Heart right ventricle (tissue), 16 donors: ENCODE results near the gene CCDC178. TPM values are rescaled to one million over a fixed set of nuclear protein-coding genes. Genes with fewer than 3 reads are reported as not detected.

Experiments
- ATAC-seq, 8 donors: fragments of 200-7000 bp; cut with Tn5 transposase; one replicate each; pipeline ENCODE4 v1.9.1; 2020; ENCODE audit warnings: mild to moderate bottlenecking in 8 of 8, moderate library complexity in 8 of 8, moderate number of reproducible peaks in 1 of 8
- DNase-seq, 2 donors: peaks; one replicate each; pipeline ENCODE4 v3.0.0-alpha.2; 2020
- H3K27ac ChIP-seq, 10 donors: fragments of 200-600 bp; sonication (generic) in 2 of 10; one replicate each; pipeline versions ENCODE4 v1.5.0 to v1.8.0; 2020 to 2022; ENCODE audit warnings: mild to moderate bottlenecking in 3 of 10
- H3K27me3 ChIP-seq, 7 donors: fragments of 200-600 bp; one replicate each; pipeline ENCODE4 v1.8.0; 2021 to 2022; ENCODE audit warnings: mild to moderate bottlenecking in 2 of 7
- H3K36me3 ChIP-seq, 9 donors: fragments of 200-600 bp; sonication (generic) in 1 of 9; one replicate each; pipeline versions ENCODE4 v1.5.0 to v1.8.0; 2020 to 2022; ENCODE audit warnings: mild to moderate bottlenecking in 2 of 9
- H3K4me1 ChIP-seq, 9 donors: fragments of 200-600 bp; sonication (generic) in 1 of 9; one replicate each; pipeline versions ENCODE4 v1.5.0 to v1.8.0; 2020 to 2022; ENCODE audit warnings: mild to moderate bottlenecking in 4 of 9
- H3K4me3 ChIP-seq, 10 donors: fragments of 200-600 bp; sonication (generic) in 2 of 10; one replicate each; pipeline versions ENCODE4 v1.5.0 to v1.8.0; 2020 to 2022; ENCODE audit warnings: mild to moderate bottlenecking in 7 of 10, moderate library complexity in 2 of 10
- H3K9me3 ChIP-seq, 11 donors: fragments of 200-600 bp in 10 of 11; sonication (generic) in 2 of 11; one replicate each; pipeline versions ENCODE4 v1.5.0 to v1.8.0; 2013 to 2022; ENCODE audit warnings: mild to moderate bottlenecking in 2 of 11, control low read depth in 1 of 11, moderate library complexity in 1 of 11
- WGBS, 2 donors: extraction: QIAGEN DNeasy Blood & Tissue Kit; methylation state at CpG; one replicate each; pipeline ENCODE4 v1.1.7; 2013; ENCODE audit warnings: inconsistent platforms in 1 of 2; 5-methylcytosine and 5-hydroxymethylcytosine counted together
- intact Hi-C, 10 donors: fragments of 100-400 bp; cut with DNase I; formaldehyde crosslinking; loops; one replicate each; pipeline versions ENCODE4 v1.11.1 to v1.14.2; 2022
- polyA plus RNA-seq, 2 donors: library from polyadenylated mRNA; stranded (reverse); fragments of 200-250 nt; gene quantifications; one replicate each; pipeline ENCODE4 v1.2.3, GENCODE V29; 2013
- total RNA-seq, 10 donors: library from RNA; stranded (reverse); fragmentation: NEBNext Ultra II Directional in 3 of 10; extraction: Animal tissue kit (Norgen Biotek cat#: 25700) in 3 of 10; gene quantifications; one replicate each; pipeline versions ENCODE4 v1.2.1 to v1.2.4, GENCODE V29; 2021 to 2023
- TF ChIP-seq, protein P1 (sequence below), 9 donors: fragments of 200-600 bp; sonication (generic) in 2 of 9; IDR thresholded peaks; one replicate each; pipeline versions ENCODE4 v1.5.0 to v1.8.0; 2021 to 2022; ENCODE audit warnings: antibody characterized with exemption in 9 of 9, mild to moderate bottlenecking in 5 of 9, moderate library complexity in 1 of 9
- donor health status: Arrhythmogenic right ventricular cardiomyopathy.
- donor health status: ischemic (EF 13 %, LVEDD 7.1; RV severe dilation, severe dysfunction).
- donor health status: healthy with polysubstance abuse.
- donor health status: DM: no; HTN: yes; CAD: no.
- donor health status: DM: no; HTN: no; CAD: no.
- donor health status: ischemic (EF 25% LVEDD 6.9; RV normal size, moderate dysfunction).
- donor health status: ischemic (EF 25% LVEDD 5.7; RV mildly dilated, moderate dysfunction).
- donor health status: healthy.
- donor health status: DM: yes; HTN: yes; CAD: no.
- donor health status: Ischemic cardiomyopathy.
- donor health status: ischemic (EF 35%, LVEDD 5.7; RV mildly dilated, moderate dysfunction).
- donor health status: nonischemic (EF 11% LVEDD 7.7; RV severe dilation, severe dysfunction).
- donor health status: DM: yes; HTN: yes; CAD: no.
- donor health status: PGD.
- donor health status: ischemic (EF 29% LVEDD 5.4; RV normal size, mild dysfunction).
- donor health status: nonischemic (EF 23%, LVEDD 6.1; RV moderate dilation, normal function).

Gene CCDC178
- total and polyA plus RNA-seq, 12 donors, result 0.28 to 1.5 (median 0.43) TPM; not detected in 6

- Histone ChIP-seq H3K27me3 (no peaks in the 10 kb centered on the region), H3K4me1 (no peaks in the 10 kb centered on the region), H3K4me3 (no peak overlapping the region), H3K9me3 (no peaks in the 10 kb centered on the region), H3K27ac (no peak overlapping the region), H3K36me3 (no peaks in the 10 kb centered on the region)
- intact Hi-C loops, result loop anchor here in 1 of 10 donors (10.0 kb wide), 1 partner anchor 58 kb away; no protein-coding TSS in a partner anchor
- WGBS, 2 donors, result 85 to 92% methylated on average over 3 of the region's 3 CpGs
- no peak for DNase-seq
- no peak for ATAC-seq
- TF ChIP-seq, protein P1, sequence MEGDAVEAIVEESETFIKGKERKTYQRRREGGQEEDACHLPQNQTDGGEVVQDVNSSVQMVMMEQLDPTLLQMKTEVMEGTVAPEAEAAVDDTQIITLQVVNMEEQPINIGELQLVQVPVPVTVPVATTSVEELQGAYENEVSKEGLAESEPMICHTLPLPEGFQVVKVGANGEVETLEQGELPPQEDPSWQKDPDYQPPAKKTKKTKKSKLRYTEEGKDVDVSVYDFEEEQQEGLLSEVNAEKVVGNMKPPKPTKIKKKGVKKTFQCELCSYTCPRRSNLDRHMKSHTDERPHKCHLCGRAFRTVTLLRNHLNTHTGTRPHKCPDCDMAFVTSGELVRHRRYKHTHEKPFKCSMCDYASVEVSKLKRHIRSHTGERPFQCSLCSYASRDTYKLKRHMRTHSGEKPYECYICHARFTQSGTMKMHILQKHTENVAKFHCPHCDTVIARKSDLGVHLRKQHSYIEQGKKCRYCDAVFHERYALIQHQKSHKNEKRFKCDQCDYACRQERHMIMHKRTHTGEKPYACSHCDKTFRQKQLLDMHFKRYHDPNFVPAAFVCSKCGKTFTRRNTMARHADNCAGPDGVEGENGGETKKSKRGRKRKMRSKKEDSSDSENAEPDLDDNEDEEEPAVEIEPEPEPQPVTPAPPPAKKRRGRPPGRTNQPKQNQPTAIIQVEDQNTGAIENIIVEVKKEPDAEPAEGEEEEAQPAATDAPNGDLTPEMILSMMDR (IDR thresholded peaks at IDR 0.05), result no peak
Measured at GRCh38 chr18:32907311-32907585, 533.3 kb downstream of the CCDC178 start.

DNA sequence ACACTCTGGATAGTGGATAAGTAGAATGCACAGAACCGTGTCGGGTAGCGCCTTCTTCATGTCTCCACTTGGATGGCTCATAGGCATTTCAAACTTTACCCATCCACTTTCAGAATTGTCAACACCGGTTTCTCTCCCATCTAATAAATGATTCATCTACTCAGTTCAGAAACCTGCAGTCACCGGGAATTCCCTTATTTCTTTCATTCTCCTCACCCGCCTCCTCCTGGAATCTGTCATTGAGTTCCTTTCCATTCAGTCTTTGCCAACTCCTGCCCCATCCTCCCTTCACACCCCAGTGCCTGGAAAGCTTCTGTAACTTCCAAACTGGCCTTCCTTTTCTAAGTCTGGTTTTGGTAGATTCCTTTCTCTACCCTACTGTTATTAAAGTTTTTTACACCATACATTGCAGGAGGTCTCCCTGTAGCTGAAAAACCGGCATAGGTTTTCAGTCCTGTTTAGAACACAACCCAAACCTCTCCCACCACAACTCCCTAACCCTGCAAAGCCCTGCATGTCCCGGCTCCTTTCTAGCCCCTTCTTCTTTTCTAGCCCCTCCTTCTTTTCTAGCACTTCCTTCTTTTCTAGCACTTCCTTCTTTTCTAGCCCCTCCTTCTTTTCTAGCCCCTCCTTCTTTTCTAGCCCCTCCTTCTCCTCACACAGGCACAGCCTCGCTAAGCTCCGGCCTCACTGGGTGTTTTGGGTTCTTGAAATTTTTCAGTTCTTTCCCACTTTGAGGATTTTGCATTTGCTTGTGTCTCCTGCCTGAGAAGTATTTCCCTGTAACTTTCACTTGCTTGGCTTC lies 533.8 kb downstream of the CCDC178 start:
- no peaks in the 10 kb centered on the region for H3K9me3 ChIP-seq

GRCh38 chr18:32905651-32906050 lies 534.9 kb downstream of the CCDC178 start:
- intact Hi-C loops, result loop anchor here in 1 of 10 donors (10.0 kb wide), 1 partner anchor 59 kb away; no protein-coding TSS in a partner anchor
- TF ChIP-seq, protein P1 (IDR thresholded peaks at IDR 0.05), result no peak
- DNase-seq, result no peak

More for the DNA sequence above, 533.8 kb downstream of the CCDC178 start:
- intact Hi-C loops, result loop anchor here in 1 of 10 donors (10.0 kb wide), 1 partner anchor 58 kb away; no protein-coding TSS in a partner anchor
- ATAC-seq, result no peak
- Histone ChIP-seq H3K4me1 (no peaks in the 10 kb centered on the region), H3K27me3 (no peaks in the 10 kb centered on the region), H3K27ac (no peak overlapping the region), H3K36me3 (no peaks in the 10 kb centered on the region), H3K4me3 (no peak overlapping the region)
- WGBS, 2 donors, result 94% methylated on average over 10 of the region's 10 CpGs
- TF ChIP-seq, protein P1 (IDR thresholded peaks at IDR 0.05), result no peak
- no peak for DNase-seq

DNA sequence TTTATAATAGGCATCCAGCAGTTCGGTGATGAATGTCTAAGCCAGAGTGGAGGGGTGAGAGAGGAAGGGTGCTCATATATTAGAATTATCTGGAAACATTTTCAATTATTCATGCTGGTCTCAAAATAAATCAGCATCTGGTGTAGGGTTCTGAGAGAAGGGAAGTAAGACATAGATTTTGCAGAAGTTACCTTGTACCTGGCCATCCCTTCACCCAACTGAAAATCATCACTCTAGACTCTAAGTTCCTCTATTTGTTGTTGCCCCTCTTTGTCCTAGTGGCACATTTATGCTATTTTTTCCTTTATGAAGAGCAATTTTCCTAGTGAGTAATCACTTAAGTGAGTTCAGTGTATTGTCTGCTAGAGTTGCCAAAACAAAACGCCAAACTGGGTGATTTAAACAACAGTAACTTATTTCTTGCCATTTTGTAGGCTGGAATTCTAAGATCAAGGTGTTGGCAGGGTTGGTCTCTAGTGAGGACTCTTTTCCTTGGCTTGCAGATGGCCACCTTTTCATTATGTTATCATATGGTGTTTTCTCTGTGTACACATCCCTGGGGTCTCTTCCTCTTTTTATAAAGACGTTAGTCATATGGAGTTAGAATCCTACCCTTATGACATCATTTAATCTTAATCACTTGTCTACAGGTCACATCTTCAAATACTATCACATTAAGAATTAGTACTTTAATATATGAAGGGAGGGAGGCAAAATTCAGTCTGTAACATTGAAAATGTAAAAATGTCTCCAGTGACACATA lies 537.8 kb downstream of the CCDC178 start:
- no peak for DNase-seq
- Histone ChIP-seq H3K9me3 (peaks cover 0 to 4% (median 0%) of the 10 kb centered on the region in 11 donors), H3K36me3 (no peaks in the 10 kb centered on the region), H3K4me1 (no peaks in the 10 kb centered on the region), H3K27me3 (no peaks in the 10 kb centered on the region), H3K4me3 (no peak overlapping the region), H3K27ac (no peak overlapping the region)
- TF ChIP-seq, protein P1 (IDR thresholded peaks at IDR 0.05), result no peak
- no peak for ATAC-seq
- 74 to 80% methylated on average over 3 of the region's 3 CpGs for WGBS, 2 donors
- intact Hi-C loops, result loop anchor here in 1 of 10 donors (10.0 kb wide), 1 partner anchor 62 kb away; no protein-coding TSS in a partner anchor

More at GRCh38 chr18:32905651-32906050, 534.9 kb downstream of the CCDC178 start:
- Histone ChIP-seq H3K4me3 (no peak overlapping the region), H3K4me1 (no peaks in the 10 kb centered on the region), H3K9me3 (no peaks in the 10 kb centered on the region), H3K36me3 (no peaks in the 10 kb centered on the region), H3K27ac (no peak overlapping the region), H3K27me3 (no peaks in the 10 kb centered on the region)
- no peak for ATAC-seq
- WGBS, 2 donors, result 89 to 94% methylated on average over 5 of the region's 5 CpGs
